ENCODE measurements around the gene UCP2. TPM values are rescaled to one million over a fixed set of nuclear protein-coding genes. Genes with fewer than 3 reads are reported as not detected.

The UCP2 gene
- total and polyA plus RNA-seq, 7 experiments from 2014 or later: 365 to 1,411 (median 913) TPM

GRCh38 chr11:74017631-74018030, 35.0 kb upstream of the UCP2 start:
- ATAC-seq: no peak
- ChIA-PET POLR2A (interaction anchor here (1.1 to 14.0 kb wide), 4 partner anchors 20 to 46 kb away, joined by 4 to 237 read pairs (median 88); partner anchors contain the start of gene UCP2), CTCF (interaction anchor here (1.2 kb wide), 1 partner anchor 13 kb away, joined by 5 read pairs; no protein-coding TSS in a partner anchor)
- Mint-ChIP-seq H3K27ac (peak overlapping the region in 4 of 9 donors; percentile 34 to 78 (median 42)), H3K27me3 (no peaks in the 10 kb centered on the region), H3K9me3 (peaks cover 0 to 3% (median 0%) of the 10 kb centered on the region in 11 donors), H3K4me1 (peaks cover 18 to 55% (median 47%) of the 10 kb centered on the region in 7 donors), H3K36me3 (peaks cover 4 to 26% (median 21%) of the 10 kb centered on the region in 5 donors), H3K4me3 (no peak overlapping the region)
- peaks cover 0 to 4% (median 0%) of the 10 kb centered on the region in 3 experiments for H3K36me3 ChIP-seq (ENCODE audit: control insufficient read depth in 2 of 3, insufficient read depth in 3 of 3, low read length in 3 of 3)
- H3K4me3 ChIP-seq (ENCODE audit: low read length): no peak overlapping the region
- no peak for DNase-seq
- H3K27me3 ChIP-seq (ENCODE audit: control insufficient read depth in 2 of 2, insufficient read depth in 2 of 2, low read length in 2 of 2): no peaks in the 10 kb centered on the region
- intact Hi-C loops (cut with micrococcal nuclease): no loop called here
- H3K9me3 ChIP-seq (ENCODE audit: control insufficient read depth in 2 of 3, low read length in 3 of 3): no peaks in the 10 kb centered on the region
- H3K4me1 ChIP-seq (ENCODE audit: control insufficient read depth in 2 of 2, insufficient read depth in 2 of 2, low read length in 2 of 2): peaks cover 44 to 50% of the 10 kb centered on the region in 2 donors
- H3K27ac ChIP-seq (ENCODE audit: low read depth, low read length): no peak overlapping the region

- no peak for DNase-seq
- peaks cover 59 to 65% of the 10 kb centered on the region in 2 donors for H3K4me1 ChIP-seq (ENCODE audit: control insufficient read depth in 2 of 2, insufficient read depth in 2 of 2, low read length in 2 of 2)
- H3K27me3 ChIP-seq (ENCODE audit: control insufficient read depth in 2 of 2, insufficient read depth in 2 of 2, low read length in 2 of 2): no peaks in the 10 kb centered on the region
- Mint-ChIP-seq H3K36me3 (peaks cover 4 to 30% (median 21%) of the 10 kb centered on the region in 5 donors), H3K4me3 (no peak overlapping the region), H3K9me3 (peaks cover 0 to 3% (median 0%) of the 10 kb centered on the region in 11 donors), H3K4me1 (peaks cover 28 to 70% (median 62%) of the 10 kb centered on the region in 7 donors), H3K27ac (peak overlapping the region; percentile 8 to 90 (median 76)), H3K27me3 (no peaks in the 10 kb centered on the region)
- no peak overlapping the region for H3K27ac ChIP-seq (ENCODE audit: low read depth, low read length)
- intact Hi-C loops (cut with micrococcal nuclease): no loop called here
- no peak for ATAC-seq
- no peak overlapping the region for H3K4me3 ChIP-seq (ENCODE audit: low read length)
- no peaks in the 10 kb centered on the region for H3K9me3 ChIP-seq (ENCODE audit: control insufficient read depth in 2 of 3, low read length in 3 of 3)
- peaks cover 0 to 4% (median 0%) of the 10 kb centered on the region in 3 experiments for H3K36me3 ChIP-seq (ENCODE audit: control insufficient read depth in 2 of 3, insufficient read depth in 3 of 3, low read length in 3 of 3)
- ChIA-PET CTCF (interaction anchor here (1.0 to 1.9 kb wide), 2 partner anchors 12 to 36 kb away, joined by 4 to 6 read pairs; no protein-coding TSS in a partner anchor), POLR2A (interaction anchor here (1.0 to 14.0 kb wide), 6 partner anchors 9 to 52 kb away, joined by 3 to 237 read pairs (median 50); partner anchors contain the start of gene UCP2)
Observed at GRCh38 chr11:74015919-74016684, 33.5 kb upstream of the UCP2 start.

GRCh38 chr11:74014880-74015279, 32.2 kb upstream of the UCP2 start:
- H3K4me1 Mint-ChIP-seq: peaks cover 40 to 82% (median 75%) of the 10 kb centered on the region in 7 donors
- no peak for DNase-seq
- Histone ChIP-seq H3K27me3 (ENCODE audit: control insufficient read depth in 2 of 2, insufficient read depth in 2 of 2, low read length in 2 of 2) (no peaks in the 10 kb centered on the region), H3K4me3 (ENCODE audit: low read length) (no peak overlapping the region), H3K27ac (ENCODE audit: low read depth, low read length) (peak overlapping the region; percentile 8), H3K36me3 (ENCODE audit: control insufficient read depth in 2 of 3, insufficient read depth in 3 of 3, low read length in 3 of 3) (peaks cover 0 to 4% (median 0%) of the 10 kb centered on the region in 3 experiments), H3K9me3 (ENCODE audit: control insufficient read depth in 2 of 3, low read length in 3 of 3) (no peaks in the 10 kb centered on the region), H3K4me1 (ENCODE audit: control insufficient read depth in 2 of 2, insufficient read depth in 2 of 2, low read length in 2 of 2) (peaks cover 66 to 67% of the 10 kb centered on the region in 2 donors)
- intact Hi-C loops (cut with micrococcal nuclease): no loop called here
- peaks cover 4 to 30% (median 21%) of the 10 kb centered on the region in 5 donors for H3K36me3 Mint-ChIP-seq
- H3K9me3 Mint-ChIP-seq: peaks cover 0 to 3% (median 0%) of the 10 kb centered on the region in 11 donors
- CTCF ChIA-PET: interaction anchor here (0.8 to 2.3 kb wide), 4 partner anchors 10 to 45 kb away, joined by 3 to 6 read pairs (median 4); no protein-coding TSS in a partner anchor
- H3K4me3 Mint-ChIP-seq: peak overlapping the region in 6 of 10 donors; percentile 18 to 57 (median 40)
- ATAC-seq: no peak
- POLR2A ChIA-PET: interaction anchor here (1.0 to 14.0 kb wide), 7 partner anchors 8 to 50 kb away, joined by 3 to 237 read pairs (median 26); partner anchors contain the start of gene UCP2
- no peaks in the 10 kb centered on the region for H3K27me3 Mint-ChIP-seq
- H3K27ac Mint-ChIP-seq: peak overlapping the region; percentile 45 to 90 (median 79)

GRCh38 chr11:74013141-74013540, 30.5 kb upstream of the UCP2 start:
- H3K27ac Mint-ChIP-seq: peak overlapping the region; percentile 38 to 98 (median 90)
- CTCF ChIA-PET: interaction anchor here (1.0 to 2.3 kb wide), 4 partner anchors 8 to 49 kb away, joined by 3 to 13 read pairs (median 6); no protein-coding TSS in a partner anchor
- Histone ChIP-seq H3K27ac (ENCODE audit: low read depth, low read length) (no peak overlapping the region), H3K36me3 (ENCODE audit: control insufficient read depth in 2 of 3, insufficient read depth in 3 of 3, low read length in 3 of 3) (peaks cover 0 to 4% (median 0%) of the 10 kb centered on the region in 3 experiments), H3K9me3 (ENCODE audit: control insufficient read depth in 2 of 3, low read length in 3 of 3) (no peaks in the 10 kb centered on the region), H3K4me3 (ENCODE audit: low read length) (no peak overlapping the region), H3K27me3 (ENCODE audit: control insufficient read depth in 2 of 2, insufficient read depth in 2 of 2, low read length in 2 of 2) (no peaks in the 10 kb centered on the region), H3K4me1 (ENCODE audit: control insufficient read depth in 2 of 2, insufficient read depth in 2 of 2, low read length in 2 of 2) (peaks cover 70 to 80% of the 10 kb centered on the region in 2 donors)
- ATAC-seq: no peak
- H3K9me3 Mint-ChIP-seq: peaks cover 0 to 3% (median 0%) of the 10 kb centered on the region in 11 donors
- peaks cover 45 to 92% (median 85%) of the 10 kb centered on the region in 7 donors for H3K4me1 Mint-ChIP-seq
- POLR2A ChIA-PET: interaction anchor here (0.9 to 14.0 kb wide), 7 partner anchors 8 to 157 kb away, joined by 3 to 237 read pairs (median 26); partner anchors contain the start of gene UCP2
- DNase-seq: no peak
- no peaks in the 10 kb centered on the region for H3K27me3 Mint-ChIP-seq
- peak overlapping the region in 1 of 10 donors; percentile 76 for H3K4me3 Mint-ChIP-seq
- peaks cover 4 to 29% (median 20%) of the 10 kb centered on the region in 5 donors for H3K36me3 Mint-ChIP-seq
- intact Hi-C loops (cut with micrococcal nuclease): no loop called here

GRCh38 chr11:74012074-74012809, 29.6 kb upstream of the UCP2 start:
- H3K9me3 ChIP-seq (ENCODE audit: control insufficient read depth in 2 of 3, low read length in 3 of 3): no peaks in the 10 kb centered on the region
- Mint-ChIP-seq H3K4me3 (peak overlapping the region; percentile 55 to 81 (median 66)), H3K36me3 (peaks cover 4 to 28% (median 14%) of the 10 kb centered on the region in 5 donors), H3K4me1 (peaks cover 42 to 99% (median 90%) of the 10 kb centered on the region in 7 donors), H3K27ac (peak overlapping the region; percentile 80 to 98 (median 94)), H3K9me3 (peaks cover 0 to 3% (median 0%) of the 10 kb centered on the region in 11 donors), H3K27me3 (no peaks in the 10 kb centered on the region)
- peaks cover 76 to 88% of the 10 kb centered on the region in 2 donors for H3K4me1 ChIP-seq (ENCODE audit: control insufficient read depth in 2 of 2, insufficient read depth in 2 of 2, low read length in 2 of 2)
- no peak for ATAC-seq
- intact Hi-C loops (cut with micrococcal nuclease): loop anchor here in 1 of 2 donors (1.0 kb wide), 1 partner anchor 8 kb away; no protein-coding TSS in a partner anchor
- DNase-seq: no peak
- H3K4me3 ChIP-seq (ENCODE audit: low read length): no peak overlapping the region
- no peaks in the 10 kb centered on the region for H3K27me3 ChIP-seq (ENCODE audit: control insufficient read depth in 2 of 2, insufficient read depth in 2 of 2, low read length in 2 of 2)
- peaks cover 0 to 4% (median 0%) of the 10 kb centered on the region in 3 experiments for H3K36me3 ChIP-seq (ENCODE audit: control insufficient read depth in 2 of 3, insufficient read depth in 3 of 3, low read length in 3 of 3)
- H3K27ac ChIP-seq (ENCODE audit: low read depth, low read length): peak overlapping the region; percentile 61
- ChIA-PET POLR2A (interaction anchor here (0.9 to 14.0 kb wide), 8 partner anchors 8 to 156 kb away, joined by 3 to 237 read pairs (median 8); partner anchors contain the start of gene UCP2), CTCF (interaction anchor here (0.6 to 1.8 kb wide), 5 partner anchors 8 to 161 kb away, joined by 3 to 13 read pairs (median 3); no protein-coding TSS in a partner anchor)

All from naive thymus-derived CD4-positive, alpha-beta T cell (primary cell).